Mesendoderm (in vitro differentiated cells): Measurements from ENCODE around the gene JAKMIP1.

ENCODE experiments used
- DNase-seq: peaks from one replicate; pipeline ENCODE4 v3.0.0; 2013
- H2AK5ac ChIP-seq: 2 replicates; pipeline ENCODE4 v1.6.1; 2013; ENCODE audit warnings: low read length, inconsistent platforms
- H2BK120ac ChIP-seq: 2 replicates; pipeline ENCODE4 v1.6.1; 2013; ENCODE audit warnings: low read depth, mild to moderate bottlenecking, low read length, moderate library complexity, mixed read lengths
- H2BK15ac ChIP-seq: replicated peaks from 2 replicates; pipeline ENCODE4 v1.6.1; 2013; ENCODE audit warnings: low read depth, mild to moderate bottlenecking, moderate library complexity
- H2BK5ac ChIP-seq: 2 replicates; pipeline ENCODE4 v1.6.1; 2013; ENCODE audit warnings: low read length, inconsistent platforms
- H3K18ac ChIP-seq: 2 replicates; pipeline ENCODE4 v1.6.1; 2013; ENCODE audit warnings: mild to moderate bottlenecking, low read length, mixed read lengths
- H3K23ac ChIP-seq: one replicate; pipeline ENCODE4 v1.6.1; 2013; ENCODE audit warnings: low read length
- H3K27ac ChIP-seq: 2 replicates; pipeline ENCODE4 v1.5.1; 2013; ENCODE audit warnings: low read depth, mild to moderate bottlenecking, inconsistent platforms, low read length, moderate library complexity
- H3K27me3 ChIP-seq: 2 replicates; pipeline ENCODE4 v1.6.1; 2013; ENCODE audit warnings: low read length, control low read depth, mild to moderate bottlenecking, inconsistent platforms; ENCODE audit not compliant: insufficient read depth, poor library complexity
- H3K36me3 ChIP-seq: 2 replicates; pipeline ENCODE4 v1.6.1; 2013; ENCODE audit warnings: low read length, inconsistent platforms; ENCODE audit not compliant: control insufficient read depth, insufficient read depth
- H3K4ac ChIP-seq: one replicate; pipeline ENCODE4 v1.6.1; 2013; ENCODE audit warnings: low read depth, mild to moderate bottlenecking, low read length, moderate library complexity
- H3K4me1 ChIP-seq: 2 replicates; pipeline ENCODE4 v1.6.1; 2013; ENCODE audit warnings: low read depth, low read length, inconsistent platforms; ENCODE audit not compliant: control insufficient read depth
- H3K4me2 ChIP-seq: 2 replicates; pipeline ENCODE4 v1.6.1; 2013; ENCODE audit warnings: low read length
- H3K4me3 ChIP-seq: 2 replicates; pipeline ENCODE4 v1.5.1; 2013; ENCODE audit warnings: mild to moderate bottlenecking, low read length
- H3K56ac ChIP-seq: one replicate; pipeline ENCODE4 v1.6.1; 2013; ENCODE audit warnings: low read length
- H3K79me1 ChIP-seq: 2 replicates; pipeline ENCODE4 v1.6.1; 2013; ENCODE audit warnings: low read length, inconsistent platforms
- H3K79me2 ChIP-seq: 2 replicates; pipeline ENCODE4 v1.6.1; 2013; ENCODE audit warnings: mild to moderate bottlenecking, low read length; ENCODE audit not compliant: control insufficient read depth, insufficient read depth
- H3K9ac ChIP-seq: 2 replicates; pipeline ENCODE4 v1.6.1; 2013; ENCODE audit warnings: low read length, inconsistent platforms
- H4K5ac ChIP-seq: one replicate; pipeline ENCODE4 v1.6.1; 2013; ENCODE audit warnings: low read length
- H4K8ac ChIP-seq: one replicate; pipeline ENCODE4 v1.6.1; 2013; ENCODE audit warnings: low read depth, mild to moderate bottlenecking, control low read depth, low read length, moderate library complexity
- WGBS: extraction: QIAGEN DNeasy Blood & Tissue Kit; methylation state at CpG from one replicate; pipeline ENCODE4 v1.1.7; 2013; ENCODE audit warnings: low lambda C conversion rate, missing lambda C conversion rate; ENCODE audit not compliant: insufficient coverage; ENCODE audit errors: extremely low coverage; 5-methylcytosine and 5-hydroxymethylcytosine counted together

JAKMIP1 gene

GRCh38 chr4:6071959-6072720, 128.2 kb downstream of the JAKMIP1 start:
- Histone ChIP-seq H3K56ac (peak overlapping the region; percentile 76), H3K27me3 (no peaks in the 10 kb centered on the region), H3K4me3 (no peak overlapping the region), H2BK120ac (no peak overlapping the region), H3K23ac (peak overlapping the region; percentile 45), H3K9ac (no peak overlapping the region), H2AK5ac (no peak overlapping the region), H3K4me2 (no peak overlapping the region), H3K4ac (no peak overlapping the region), H3K79me1 (no peaks in the 10 kb centered on the region), H3K27ac (no peak overlapping the region), H4K5ac (no peak overlapping the region), H2BK5ac (peak overlapping the region; percentile 45), H3K18ac (no peak overlapping the region), H2BK15ac (no peak overlapping the region), H4K8ac (no peak overlapping the region), H3K4me1 (peaks cover 7% of the 10 kb centered on the region), H3K36me3 (no peaks in the 10 kb centered on the region), H3K79me2 (no peaks in the 10 kb centered on the region)
- no CpG with 5 or more reads among the region's 8 CpGs for WGBS
- DNase-seq = peak; percentile 19

GRCh38 chr4:6071191-6071958, 129.0 kb downstream of the JAKMIP1 start:
- no peak overlapping the region for H3K4ac ChIP-seq

GRCh38 chr4:6069845-6070709, 130.3 kb downstream of the JAKMIP1 start:
- Histone ChIP-seq H3K23ac (no peak overlapping the region), H3K56ac (no peak overlapping the region), H2BK15ac (no peak overlapping the region), H3K4me3 (no peak overlapping the region), H3K79me1 (no peaks in the 10 kb centered on the region), H4K5ac (no peak overlapping the region), H3K4me2 (no peak overlapping the region), H3K27ac (no peak overlapping the region), H3K36me3 (no peaks in the 10 kb centered on the region), H3K79me2 (no peaks in the 10 kb centered on the region), H2AK5ac (no peak overlapping the region), H4K8ac (no peak overlapping the region), H3K9ac (no peak overlapping the region), H3K4ac (no peak overlapping the region), H2BK120ac (no peak overlapping the region), H3K18ac (no peak overlapping the region), H3K27me3 (no peaks in the 10 kb centered on the region), H3K4me1 (peaks cover 7% of the 10 kb centered on the region), H2BK5ac (no peak overlapping the region)
- WGBS = no CpG with 5 or more reads among the region's 29 CpGs
- DNase-seq = no peak

More at GRCh38 chr4:6071191-6071958, 129.0 kb downstream of the JAKMIP1 start:
- Histone ChIP-seq H3K23ac (peak overlapping the region; percentile 73), H3K27me3 (no peaks in the 10 kb centered on the region), H2BK5ac (peak overlapping the region; percentile 23), H2AK5ac (no peak overlapping the region), H3K56ac (peak overlapping the region; percentile 1), H3K27ac (peak overlapping the region; percentile 9), H3K36me3 (no peaks in the 10 kb centered on the region), H2BK120ac (no peak overlapping the region), H3K79me1 (no peaks in the 10 kb centered on the region), H2BK15ac (no peak overlapping the region), H3K18ac (peak overlapping the region; percentile 3), H4K8ac (no peak overlapping the region), H3K79me2 (no peaks in the 10 kb centered on the region), H3K9ac (no peak overlapping the region), H4K5ac (no peak overlapping the region), H3K4me1 (peaks cover 7% of the 10 kb centered on the region), H3K4me3 (no peak overlapping the region), H3K4me2 (no peak overlapping the region)
- no CpG with 5 or more reads among the region's 14 CpGs for WGBS
- DNase-seq = peak; percentile 27

DNA sequence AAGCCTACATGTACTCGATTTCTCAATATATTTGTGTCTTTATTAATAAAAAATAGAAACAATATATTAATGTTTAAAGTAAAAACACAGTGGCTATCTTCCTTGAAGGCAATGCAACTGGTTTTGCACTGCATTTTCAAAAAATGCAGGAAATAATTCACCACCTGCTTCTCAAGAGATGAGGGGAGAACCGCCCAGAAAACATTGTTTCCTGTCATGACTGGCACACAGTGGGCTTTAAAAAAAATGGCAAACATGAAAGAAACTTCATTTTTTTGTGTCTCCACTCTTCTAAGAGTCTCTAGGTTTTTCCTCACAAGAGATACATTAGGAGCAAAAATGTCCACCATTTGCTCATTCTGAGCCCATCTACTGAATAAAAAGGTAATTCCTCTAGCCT, 131.4 kb downstream of the JAKMIP1 start:
- Histone ChIP-seq H3K4me1 (peaks cover 7% of the 10 kb centered on the region), H3K4ac (no peak overlapping the region), H3K27me3 (no peaks in the 10 kb centered on the region), H3K23ac (no peak overlapping the region), H3K9ac (no peak overlapping the region), H3K36me3 (no peaks in the 10 kb centered on the region), H2BK5ac (no peak overlapping the region), H3K79me1 (no peaks in the 10 kb centered on the region), H3K4me3 (no peak overlapping the region), H4K5ac (no peak overlapping the region), H3K18ac (no peak overlapping the region), H2BK15ac (no peak overlapping the region), H2AK5ac (no peak overlapping the region), H3K4me2 (no peak overlapping the region), H4K8ac (no peak overlapping the region), H3K79me2 (no peaks in the 10 kb centered on the region), H3K56ac (no peak overlapping the region), H3K27ac (no peak overlapping the region), H2BK120ac (no peak overlapping the region)
- DNase-seq = no peak
- no CpG with 5 or more reads among the region's 2 CpGs for WGBS

DNA sequence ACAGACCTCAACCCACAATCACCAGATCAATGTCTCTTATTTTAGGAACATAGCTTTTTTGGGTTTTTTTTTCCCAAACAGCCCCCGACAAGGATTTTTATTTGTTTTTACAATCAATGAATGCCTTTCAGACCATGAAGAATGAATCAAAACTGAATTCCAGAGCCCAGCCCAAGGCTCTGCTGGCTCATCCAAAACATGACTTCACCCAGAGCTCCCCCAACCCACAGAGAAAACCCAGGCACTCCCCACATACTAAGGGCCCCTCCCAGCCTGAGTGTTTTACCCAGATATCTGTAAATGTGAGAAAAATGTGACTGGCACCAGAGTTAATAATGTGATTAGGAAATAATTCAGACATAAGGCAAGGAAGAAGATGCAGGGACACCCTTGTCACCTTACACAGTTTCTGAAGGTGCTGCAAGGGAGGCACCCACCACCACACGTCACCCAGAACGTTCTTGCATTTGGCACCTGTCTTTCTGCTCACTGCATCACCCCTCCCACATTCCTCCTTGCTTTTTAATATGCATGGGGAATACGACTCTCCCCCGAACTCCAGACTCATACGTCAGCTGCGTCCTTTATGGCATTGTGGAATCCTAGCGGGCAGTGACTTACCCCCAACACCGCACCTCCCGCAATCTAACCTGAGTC, 134.3 kb downstream of the JAKMIP1 start:
- no peak for DNase-seq
- no peak overlapping the region for H2BK15ac ChIP-seq
- H3K36me3 ChIP-seq = peaks cover 3% of the 10 kb centered on the region
- H3K23ac ChIP-seq = no peak overlapping the region
- H4K5ac ChIP-seq = no peak overlapping the region
- H3K4me1 ChIP-seq = no peaks in the 10 kb centered on the region
- H3K79me2 ChIP-seq = no peaks in the 10 kb centered on the region
- no peak overlapping the region for H2BK120ac ChIP-seq
- H3K27ac ChIP-seq = no peak overlapping the region
- no CpG with 5 or more reads among the region's 10 CpGs for WGBS
- no peaks in the 10 kb centered on the region for H3K27me3 ChIP-seq
- H3K4me2 ChIP-seq = no peak overlapping the region
- H3K9ac ChIP-seq = no peak overlapping the region
- no peak overlapping the region for H4K8ac ChIP-seq
- H3K4ac ChIP-seq = no peak overlapping the region
- H3K56ac ChIP-seq = no peak overlapping the region
- no peak overlapping the region for H3K18ac ChIP-seq
- no peak overlapping the region for H2BK5ac ChIP-seq
- no peak overlapping the region for H3K4me3 ChIP-seq
- no peaks in the 10 kb centered on the region for H3K79me1 ChIP-seq
- H2AK5ac ChIP-seq = no peak overlapping the region
